GM12892 (cell line): ENCODE data around the gene CEP350.

Source experiments
- POLR2A ChIP-seq: IDR thresholded peaks from 2 replicates; pipeline ENCODE4 v1.6.1; 2011; ENCODE audit warnings: low read depth, low read length, control low read depth
- POLR2AphosphoS5 ChIP-seq: IDR thresholded peaks from 2 replicates; pipeline ENCODE4 v1.6.1; 2011; ENCODE audit warnings: low read depth, low read length, control low read depth

- TF ChIP-seq POLR2A (no peak), POLR2AphosphoS5 (no peak)
Measured at GRCh38 chr1:180157108-180157507, 202.5 kb downstream of the CEP350 start.
